ENCODE data around the gene PSMF1. TPM values are rescaled to one million over a fixed set of nuclear protein-coding genes. Genes with fewer than 3 reads are reported as not detected.

The PSMF1 gene
- total and polyA plus RNA-seq, 2 donors (not counting 1 experiment from before 2014, with no cell fraction given), result 26.4 to 141 TPM

GRCh38 chr20:1094751-1095150 lies 23.7 kb upstream of the PSMF1 start:
- no peaks in the 10 kb centered on the region for H4K20me1 ChIP-seq (ENCODE audit: control insufficient read depth, extremely low read depth, insufficient read depth, low read length)
- H3K4me2 ChIP-seq (ENCODE audit: extremely low read depth, insufficient read depth, low read length), result no peak overlapping the region
- TF ChIP-seq EZH2 (IDR thresholded peaks at IDR 0.05; ENCODE audit: low read length, missing control alignments), result no peak
- TF ChIP-seq CTCF (conservative IDR thresholded peaks at IDR 0.05 in 1 of 2, IDR thresholded peaks at IDR 0.05 in 1 of 2; ENCODE audit: low read depth in 1 of 2, low read length in 2 of 2), result no peak
- H3K4me3 ChIP-seq (replicated peaks in 1 of 4; ENCODE audit: control extremely low read depth in 1 of 4, insufficient read depth in 1 of 4, low read depth in 3 of 4, low read length in 4 of 4), result no peak overlapping the region
- H3K4me1 ChIP-seq (ENCODE audit: control insufficient read depth, extremely low read depth, insufficient read depth, low read length), result no peaks in the 10 kb centered on the region
- no peak overlapping the region for H3K9ac ChIP-seq (ENCODE audit: insufficient read depth, low read length)
- no peaks in the 10 kb centered on the region for H3K27me3 ChIP-seq (ENCODE audit: control insufficient read depth, insufficient read depth, low read length)
- H2AFZ ChIP-seq (ENCODE audit: low read length), result no peak overlapping the region
- no peak for DNase-seq (ENCODE audit: low read depth in 2 of 2)
- H3K27ac ChIP-seq (ENCODE audit: insufficient read depth, low read length), result no peak overlapping the region
- no peaks in the 10 kb centered on the region for H3K36me3 ChIP-seq (ENCODE audit: control insufficient read depth, insufficient read depth, low read length)
- H3K9me3 ChIP-seq (ENCODE audit: control insufficient read depth, insufficient read depth, low read depth, low read length), result no peaks in the 10 kb centered on the region
- H3K79me2 ChIP-seq (ENCODE audit: control insufficient read depth, insufficient read depth, low read length), result no peaks in the 10 kb centered on the region

GRCh38 chr20:1101533-1101932 lies 16.9 kb upstream of the PSMF1 start:
- H3K4me1 ChIP-seq (ENCODE audit: control insufficient read depth, extremely low read depth, insufficient read depth, low read length), result no peaks in the 10 kb centered on the region
- no peak overlapping the region for H3K27ac ChIP-seq (ENCODE audit: insufficient read depth, low read length)
- no peaks in the 10 kb centered on the region for H4K20me1 ChIP-seq (ENCODE audit: control insufficient read depth, extremely low read depth, insufficient read depth, low read length)
- H3K9ac ChIP-seq (ENCODE audit: insufficient read depth, low read length), result no peak overlapping the region
- H3K27me3 ChIP-seq (ENCODE audit: control insufficient read depth, insufficient read depth, low read length), result no peaks in the 10 kb centered on the region
- H2AFZ ChIP-seq (ENCODE audit: low read length), result no peak overlapping the region
- no peak for DNase-seq (ENCODE audit: low read depth in 2 of 2)
- H3K4me3 ChIP-seq (replicated peaks in 1 of 4; ENCODE audit: control extremely low read depth in 1 of 4, insufficient read depth in 1 of 4, low read depth in 3 of 4, low read length in 4 of 4), result no peak overlapping the region
- H3K4me2 ChIP-seq (ENCODE audit: extremely low read depth, insufficient read depth, low read length), result no peak overlapping the region
- H3K9me3 ChIP-seq (ENCODE audit: control insufficient read depth, insufficient read depth, low read depth, low read length), result no peaks in the 10 kb centered on the region
- H3K36me3 ChIP-seq (ENCODE audit: control insufficient read depth, insufficient read depth, low read length), result no peaks in the 10 kb centered on the region
- TF ChIP-seq EZH2 (IDR thresholded peaks at IDR 0.05; ENCODE audit: low read length, missing control alignments) (no peak), CTCF (conservative IDR thresholded peaks at IDR 0.05 in 1 of 2, IDR thresholded peaks at IDR 0.05 in 1 of 2; ENCODE audit: low read depth in 1 of 2, low read length in 2 of 2) (no peak)
- no peaks in the 10 kb centered on the region for H3K79me2 ChIP-seq (ENCODE audit: control insufficient read depth, insufficient read depth, low read length)

GRCh38 chr20:1102016-1102415 lies 16.4 kb upstream of the PSMF1 start:
- TF ChIP-seq CTCF (conservative IDR thresholded peaks at IDR 0.05 in 1 of 2, IDR thresholded peaks at IDR 0.05 in 1 of 2; ENCODE audit: low read depth in 1 of 2, low read length in 2 of 2) (no peak), EZH2 (IDR thresholded peaks at IDR 0.05; ENCODE audit: low read length, missing control alignments) (no peak)
- no peak overlapping the region for H3K4me2 ChIP-seq (ENCODE audit: extremely low read depth, insufficient read depth, low read length)

More at GRCh38 chr20:1102016-1102415, 16.4 kb upstream of the PSMF1 start:
- H4K20me1 ChIP-seq (ENCODE audit: control insufficient read depth, extremely low read depth, insufficient read depth, low read length), result no peaks in the 10 kb centered on the region
- no peaks in the 10 kb centered on the region for H3K36me3 ChIP-seq (ENCODE audit: control insufficient read depth, insufficient read depth, low read length)
- H3K4me3 ChIP-seq (replicated peaks in 1 of 4; ENCODE audit: control extremely low read depth in 1 of 4, insufficient read depth in 1 of 4, low read depth in 3 of 4, low read length in 4 of 4), result no peak overlapping the region
- no peaks in the 10 kb centered on the region for H3K4me1 ChIP-seq (ENCODE audit: control insufficient read depth, extremely low read depth, insufficient read depth, low read length)
- no peaks in the 10 kb centered on the region for H3K9me3 ChIP-seq (ENCODE audit: control insufficient read depth, insufficient read depth, low read depth, low read length)
- no peak for DNase-seq (ENCODE audit: low read depth in 2 of 2)
- no peak overlapping the region for H2AFZ ChIP-seq (ENCODE audit: low read length)
- H3K9ac ChIP-seq (ENCODE audit: insufficient read depth, low read length), result no peak overlapping the region
- H3K27me3 ChIP-seq (ENCODE audit: control insufficient read depth, insufficient read depth, low read length), result no peaks in the 10 kb centered on the region
- H3K79me2 ChIP-seq (ENCODE audit: control insufficient read depth, insufficient read depth, low read length), result no peaks in the 10 kb centered on the region
- no peak overlapping the region for H3K27ac ChIP-seq (ENCODE audit: insufficient read depth, low read length)

Data from fibroblast of lung (primary cell).